ENCODE results near the gene MOCOS.
"Not testable (repeated sequence)": the region's sequence is repeated elsewhere in the genome, so short reads cannot be mapped to it uniquely, and the experiment has no call there.

MOCOS gene

DNA sequence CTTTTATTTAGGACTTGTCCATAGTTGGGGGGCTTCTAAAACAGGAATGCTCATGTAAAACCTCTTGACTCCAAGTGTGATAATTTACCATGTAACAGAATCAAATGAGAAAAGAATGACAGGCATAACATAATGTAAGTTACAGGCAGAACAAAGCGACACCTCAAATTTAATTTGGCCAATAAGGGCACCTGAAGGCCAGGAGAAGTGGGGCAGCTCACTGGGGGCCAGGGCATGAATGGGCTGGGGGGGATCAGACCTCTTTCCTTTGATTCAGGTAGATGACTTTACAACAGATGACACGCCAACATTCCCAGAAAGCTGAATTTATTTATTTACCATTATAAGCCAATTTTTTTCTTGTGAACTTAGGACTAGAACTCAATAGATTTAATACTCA, 14.5 kb downstream of the MOCOS start:
- no peak for DNase-seq

DNA sequence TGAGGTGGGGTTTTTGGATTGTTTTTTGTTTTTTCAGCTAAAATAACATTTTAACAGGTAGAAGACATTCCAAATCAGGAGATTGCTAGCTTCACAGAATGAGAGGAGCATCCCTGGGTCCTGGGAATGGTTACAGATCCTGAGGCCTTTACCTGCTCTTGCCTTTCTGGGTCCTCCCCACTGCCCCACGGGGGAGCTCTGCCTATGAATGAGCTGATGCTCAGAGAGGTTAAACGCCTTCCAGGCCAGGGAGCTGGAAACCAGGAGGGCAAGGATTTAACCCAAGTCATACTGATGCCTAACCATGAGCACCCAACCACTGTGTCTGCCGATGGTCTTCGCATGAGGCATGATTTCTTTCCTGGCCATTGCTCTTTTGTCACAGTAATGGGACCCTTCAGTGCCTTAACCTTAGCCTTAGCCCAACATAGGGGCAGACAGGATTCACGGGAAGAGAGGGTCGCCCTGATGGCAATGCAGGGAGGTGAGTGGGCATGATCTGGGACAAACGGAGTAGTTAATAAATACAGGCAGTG, 16.1 kb downstream of the MOCOS start:
- DNase-seq = no peak

DNA sequence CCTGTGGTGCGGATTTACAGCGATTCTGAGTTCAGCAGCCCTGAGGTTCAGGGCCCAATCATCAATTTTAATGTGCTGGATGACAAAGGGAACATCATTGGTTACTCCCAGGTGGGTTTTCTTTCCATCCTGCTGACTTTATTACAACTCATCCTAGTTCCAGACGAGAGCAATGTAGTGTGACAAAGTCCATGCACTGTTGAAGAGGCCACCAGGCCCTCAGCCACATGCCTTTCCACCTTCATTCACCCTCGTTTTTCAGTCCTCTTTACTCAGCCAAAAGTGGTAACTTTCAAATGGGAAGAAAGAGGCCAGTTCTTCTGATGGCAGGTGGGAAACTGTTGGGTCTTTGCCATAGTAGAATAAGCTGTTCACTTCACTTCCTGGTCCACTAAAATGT, 17.9 kb downstream of the MOCOS start:
- DNase-seq = no peak

DNA sequence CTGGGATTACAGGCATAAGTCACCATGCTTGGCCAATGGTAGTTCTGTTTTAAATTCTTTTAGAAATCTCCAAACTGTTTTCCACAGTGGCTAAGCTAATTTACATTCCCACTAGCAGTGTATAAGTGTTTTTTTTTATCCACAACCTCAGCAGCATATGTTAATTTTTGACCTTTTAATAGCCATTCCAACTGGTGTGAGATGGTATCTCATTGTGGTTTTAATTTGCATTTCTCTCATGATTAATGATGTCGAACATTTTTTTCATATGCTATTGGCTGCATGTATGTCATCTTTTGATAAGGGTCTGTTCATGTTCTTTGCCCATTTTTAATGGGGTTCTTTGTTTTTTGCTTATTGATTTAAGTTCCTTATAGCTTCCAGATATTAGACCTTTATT, 20.0 kb downstream of the MOCOS start:
- DNase-seq = peak in 1 of 2 experiments; percentile 21

DNA sequence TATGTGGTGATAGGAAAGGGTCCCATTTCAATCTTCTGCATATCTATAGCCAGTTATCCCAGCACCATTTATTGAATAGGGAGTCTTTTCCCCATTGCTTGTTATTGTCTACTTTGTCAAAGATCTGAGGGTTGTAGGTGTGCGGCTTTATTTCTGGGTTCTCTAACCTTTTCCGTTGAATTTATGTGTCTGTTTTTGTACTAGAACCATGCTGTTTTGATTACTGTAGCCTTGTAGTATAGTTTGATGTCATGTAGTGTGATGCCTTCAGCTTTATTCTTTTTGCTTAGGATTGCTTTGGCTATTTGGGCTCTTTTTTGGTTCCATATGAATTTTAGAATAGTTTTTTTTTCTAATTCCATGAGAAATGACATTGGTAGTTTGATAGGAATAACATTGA, 20.7 kb downstream of the MOCOS start:
- not testable (repeated sequence) for DNase-seq

DNA sequence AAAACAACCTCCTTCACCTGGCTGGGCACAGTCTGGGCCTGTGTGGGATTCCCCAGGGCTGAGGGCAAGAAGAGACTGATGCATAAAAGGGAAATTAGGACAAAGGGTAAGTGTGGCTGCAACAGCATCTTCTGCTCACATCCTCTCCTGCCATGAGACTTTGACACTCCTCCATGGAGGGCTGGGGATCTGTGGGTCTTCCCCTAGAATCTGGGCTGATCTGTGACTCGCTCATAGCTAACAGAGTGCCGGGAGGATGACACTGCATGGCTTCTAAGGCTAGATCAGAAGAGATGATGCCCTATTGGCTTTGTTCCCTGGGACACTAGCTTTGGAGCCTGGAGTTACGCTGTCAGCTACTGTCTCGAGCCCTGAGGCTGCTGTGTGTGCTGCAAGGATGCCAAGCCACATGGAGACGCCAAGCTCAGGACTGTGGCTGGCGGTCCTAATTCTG, 24.3 kb downstream of the MOCOS start:
- no peak for DNase-seq

DNA sequence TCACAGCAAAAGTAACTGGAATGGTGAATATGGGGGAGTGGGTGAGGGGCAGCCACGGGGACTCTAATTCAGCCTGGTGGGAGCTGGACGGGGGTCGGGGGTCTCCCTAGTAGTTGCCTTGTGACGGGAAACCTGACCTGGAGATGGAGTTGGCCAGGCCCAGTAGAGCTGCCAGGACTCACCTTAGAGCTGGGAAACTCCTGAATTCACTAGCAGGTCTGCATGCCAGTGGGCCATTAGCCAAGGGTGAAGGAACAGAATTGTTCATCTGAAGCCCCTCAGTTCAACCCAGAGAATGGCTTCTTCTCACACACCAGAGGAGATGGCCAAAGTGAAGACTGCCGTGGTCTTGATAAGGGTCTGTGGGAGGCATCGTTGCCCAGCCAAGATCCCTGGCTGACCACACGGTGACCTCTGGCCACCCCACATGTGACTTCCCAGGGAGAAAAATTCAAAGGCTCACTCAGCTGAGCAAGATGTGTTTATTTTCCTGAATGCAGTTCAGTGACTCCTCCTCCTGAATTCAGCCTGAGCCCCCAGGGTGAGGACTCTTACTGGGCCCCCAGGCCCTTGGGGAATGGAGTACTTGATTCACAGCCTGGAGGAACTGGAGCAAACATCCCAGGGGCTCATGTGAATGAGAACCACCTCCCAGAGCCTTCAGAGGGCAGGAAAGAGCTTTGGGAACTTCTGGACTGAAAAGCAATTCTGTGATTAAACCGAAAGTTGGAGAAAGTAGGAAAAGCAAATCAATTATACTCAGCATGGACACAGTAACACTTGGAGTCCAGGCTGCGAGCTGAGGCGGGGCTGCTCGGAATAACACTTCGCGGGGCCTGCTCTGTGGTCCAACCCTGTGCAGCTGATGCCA, 25.2 kb downstream of the MOCOS start:
- no peak for DNase-seq

DNA sequence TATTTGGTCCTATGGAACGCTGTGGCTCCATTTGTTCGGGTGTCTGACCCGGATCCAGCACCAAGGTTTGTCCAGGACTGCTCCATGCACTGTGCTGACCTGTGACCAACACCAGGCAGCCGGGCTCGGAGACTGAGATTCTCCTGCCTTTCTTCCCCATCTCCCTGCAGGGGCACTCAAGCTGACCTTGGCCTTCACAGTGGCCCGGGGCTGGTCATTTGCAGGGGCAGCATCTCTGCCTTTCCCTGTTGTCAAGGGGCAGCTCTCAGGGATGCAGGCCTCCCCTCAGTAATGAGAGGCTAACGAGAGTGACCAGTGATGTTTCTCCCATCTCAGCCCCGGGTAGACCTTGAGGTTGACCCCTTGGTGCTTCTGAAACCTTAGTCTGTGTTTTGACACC, 27.5 kb downstream of the MOCOS start:
- no peak for DNase-seq

DNA sequence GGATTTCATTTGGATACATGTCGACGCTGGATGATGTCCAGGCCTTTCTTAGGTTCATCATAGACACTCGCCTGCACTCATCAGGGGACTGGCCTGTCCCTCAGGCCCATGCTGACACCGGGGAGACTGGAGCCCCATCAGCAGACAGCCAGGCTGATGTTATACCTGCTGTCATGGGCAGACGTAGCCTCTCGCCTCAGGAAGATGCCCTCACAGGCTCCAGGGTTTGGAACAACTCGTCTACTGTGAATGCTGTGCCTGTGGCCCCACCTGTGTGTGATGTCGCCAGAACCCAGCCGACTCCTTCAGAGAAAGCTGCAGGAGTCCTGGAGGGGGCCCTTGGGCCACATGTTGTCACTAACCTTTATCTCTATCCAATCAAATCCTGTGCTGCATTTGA, 28.3 kb downstream of the MOCOS start:
- DNase-seq = no peak

DNA sequence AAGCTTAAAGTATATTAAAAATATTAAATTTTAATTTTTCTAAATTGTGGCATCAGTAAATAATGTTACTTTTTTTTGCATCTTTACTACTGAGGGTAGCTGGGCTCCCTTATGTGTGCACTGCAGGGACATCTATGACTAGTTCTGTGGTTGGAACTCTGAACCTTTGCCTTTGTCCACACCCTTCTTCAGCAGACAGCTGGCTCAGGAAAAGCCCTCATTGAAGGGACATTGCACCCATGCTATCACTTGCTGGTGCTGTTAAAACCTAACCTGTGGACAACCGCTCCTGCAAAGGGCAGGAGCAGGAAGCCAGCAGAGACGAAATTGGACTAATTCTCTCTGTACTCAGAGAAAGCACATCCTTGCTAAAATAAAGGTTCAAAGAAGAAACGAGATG, 30.1 kb downstream of the MOCOS start:
- DNase-seq = no peak

DNA sequence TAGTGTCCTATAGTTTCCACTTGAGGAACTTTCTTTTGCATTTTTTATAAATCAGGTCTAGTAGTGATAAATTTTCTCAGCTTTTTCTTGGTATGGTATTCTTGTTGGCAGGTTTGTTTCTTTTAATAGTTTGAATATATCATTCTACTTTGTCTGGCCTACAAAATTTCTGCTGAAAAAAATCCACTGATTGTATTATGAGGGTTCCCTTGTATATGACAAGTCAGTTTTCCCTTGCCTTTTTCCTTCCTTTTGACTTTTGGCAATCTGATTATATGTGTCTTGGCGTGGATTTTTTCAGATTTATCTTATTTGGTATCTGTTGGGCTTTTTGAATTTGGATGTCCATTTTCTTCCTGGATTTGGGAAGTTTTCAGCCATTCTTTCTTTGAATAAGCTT, 41.9 kb downstream of the MOCOS start:
- DNase-seq = no peak

DNA sequence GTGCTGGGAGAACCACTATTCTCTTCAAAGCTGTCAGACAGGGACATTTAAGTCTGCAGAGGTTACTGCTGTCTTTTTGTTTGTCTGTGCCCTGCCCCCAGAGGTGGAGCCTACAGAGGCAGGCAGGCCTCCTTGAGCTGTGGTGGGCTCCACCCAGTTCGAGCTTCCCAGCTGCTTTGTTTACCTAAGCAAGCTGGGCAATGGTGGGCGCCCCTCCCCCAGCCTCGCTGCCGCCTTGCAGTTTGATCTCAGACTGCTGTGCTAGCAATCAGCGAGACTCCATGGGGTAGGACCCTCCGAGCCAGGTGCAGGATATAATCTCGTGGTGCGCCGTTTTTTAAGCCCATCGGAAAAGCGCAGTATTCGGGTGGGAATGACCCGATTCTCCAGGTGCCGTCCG, 53.2 kb downstream of the MOCOS start:
- not testable (repeated sequence) for DNase-seq

DNA sequence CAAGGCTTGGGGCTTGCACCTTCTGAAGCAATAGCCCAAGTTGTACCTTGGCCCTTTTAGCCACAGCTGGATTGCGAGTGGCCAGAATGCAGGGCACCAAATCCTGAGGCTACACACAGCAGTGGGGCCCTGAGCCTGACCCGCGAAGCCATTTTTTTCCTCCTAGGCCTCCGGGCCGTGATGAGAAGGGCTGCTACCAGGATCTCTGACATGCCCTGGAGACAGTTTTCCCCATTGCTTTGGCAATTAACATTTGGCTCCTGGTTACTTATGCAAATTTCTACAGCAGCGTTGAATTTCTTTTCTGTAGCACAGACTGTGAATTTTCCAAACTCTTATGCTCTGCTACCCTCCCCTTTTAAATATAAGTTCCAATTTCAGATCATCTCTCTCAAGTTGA, 54.5 kb downstream of the MOCOS start:
- peak in 1 of 2 experiments; percentile 45 for DNase-seq

DNA sequence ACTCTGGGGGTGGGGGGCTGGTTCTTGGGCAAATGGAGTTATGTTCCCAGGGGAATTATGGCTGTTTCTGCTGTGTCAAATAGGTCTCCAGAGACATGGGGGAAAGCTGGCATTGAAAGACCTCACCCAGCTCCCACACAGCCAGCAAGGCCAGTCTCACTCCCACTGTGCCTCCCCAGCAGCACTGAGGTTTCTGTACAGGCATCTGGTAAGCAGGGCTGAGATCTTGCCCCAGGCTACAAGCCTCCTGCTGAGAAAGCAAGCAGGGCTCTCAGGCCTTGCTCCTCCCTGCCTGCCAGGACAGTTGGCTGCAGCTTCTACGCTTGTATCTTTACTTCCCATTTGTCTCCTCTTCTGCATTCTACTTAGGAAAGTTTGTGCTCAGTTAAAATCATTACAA, 59.7 kb downstream of the MOCOS start:
- DNase-seq = no peak

DNA sequence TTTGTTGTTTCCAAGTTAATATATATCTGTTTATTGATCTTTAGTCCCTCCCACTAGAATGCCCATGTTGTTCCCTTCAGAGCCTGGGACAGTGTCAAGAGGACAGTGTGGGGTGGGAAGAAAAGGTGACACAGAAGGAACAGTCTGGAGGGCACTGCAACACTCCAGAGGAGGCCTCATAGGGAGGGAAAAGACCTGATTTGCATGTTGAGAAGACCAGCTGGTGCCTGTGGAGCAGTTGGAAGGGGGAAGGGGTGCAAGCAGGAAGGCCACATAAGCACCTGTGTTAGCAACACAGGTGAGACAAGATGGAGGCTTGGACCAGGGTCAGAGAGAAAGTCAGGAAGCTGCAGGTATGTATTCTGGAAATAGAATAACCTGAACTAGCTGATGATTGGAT, 62.1 kb downstream of the MOCOS start:
- DNase-seq = peak; percentile 82 to 84

DNA sequence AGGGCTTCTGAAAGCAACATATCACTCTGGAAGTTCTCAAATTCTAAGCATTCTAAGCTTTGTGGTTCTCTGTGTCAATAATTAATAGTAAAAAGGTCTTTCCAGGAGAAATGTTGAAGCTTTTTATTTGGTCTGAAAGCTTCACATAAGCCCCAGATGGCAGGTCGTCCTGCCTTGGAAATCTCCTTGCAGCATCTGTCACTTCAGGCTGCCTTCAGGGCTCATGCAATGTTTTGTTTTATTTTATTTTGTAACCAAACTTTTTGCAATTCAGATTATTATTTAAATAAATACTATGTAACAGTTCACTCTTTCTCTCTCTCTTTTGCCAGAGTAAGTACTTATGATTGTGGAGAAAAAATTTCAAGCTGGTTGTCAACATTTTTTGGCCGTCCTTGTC, 63.5 kb downstream of the MOCOS start:
- no peak for DNase-seq

DNA sequence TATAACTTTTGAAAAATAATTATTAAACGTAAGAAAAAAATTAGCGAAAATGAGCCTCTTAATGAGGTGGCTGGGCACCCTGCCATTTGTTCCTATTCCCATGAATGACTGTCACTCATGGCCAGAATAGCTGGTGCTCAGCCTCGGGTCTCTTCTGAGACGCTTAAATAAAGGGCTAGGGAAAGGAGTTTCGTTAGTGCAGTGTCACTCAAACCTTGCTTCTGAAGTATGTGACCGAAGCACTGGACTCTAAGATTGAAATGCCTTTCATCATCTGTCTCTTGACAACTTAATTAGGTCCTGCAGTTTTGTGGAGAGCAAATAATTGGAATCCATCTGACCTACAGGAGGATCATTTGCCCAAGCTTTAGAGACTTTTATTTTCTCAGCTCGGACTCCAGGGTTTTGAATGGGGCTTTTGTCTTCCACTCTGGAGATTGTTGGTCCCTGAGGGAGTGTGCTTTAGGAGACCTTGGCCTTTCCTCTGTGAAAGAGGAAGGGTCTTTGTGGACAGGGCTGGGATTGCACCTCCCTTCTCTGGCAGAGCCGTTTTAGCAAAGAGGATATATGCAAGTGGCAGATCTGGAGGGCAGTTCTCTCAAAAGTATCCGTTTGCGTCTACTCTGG, 67.9 kb downstream of the MOCOS start:
- DNase-seq = no peak

DNA sequence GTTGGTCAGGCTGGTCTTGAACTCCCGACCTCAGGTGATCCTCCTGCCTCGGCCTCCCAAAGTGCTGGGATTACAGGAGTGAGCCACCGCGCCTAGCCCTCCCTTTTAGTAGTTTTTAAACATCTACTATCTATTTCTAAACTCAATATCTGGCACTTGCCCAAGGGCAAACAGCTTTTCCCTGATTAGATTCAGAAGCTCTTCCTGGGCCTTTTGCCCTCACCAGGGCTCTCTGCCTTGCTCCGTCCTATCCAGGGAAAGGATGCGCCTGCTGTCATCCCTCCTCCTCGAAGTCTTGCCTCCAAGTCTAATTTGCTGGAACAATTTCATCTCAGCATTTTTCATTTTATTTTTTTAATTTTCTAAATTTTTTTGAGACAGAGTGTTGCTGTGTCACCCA, 68.8 kb downstream of the MOCOS start:
- no peak for DNase-seq

DNA sequence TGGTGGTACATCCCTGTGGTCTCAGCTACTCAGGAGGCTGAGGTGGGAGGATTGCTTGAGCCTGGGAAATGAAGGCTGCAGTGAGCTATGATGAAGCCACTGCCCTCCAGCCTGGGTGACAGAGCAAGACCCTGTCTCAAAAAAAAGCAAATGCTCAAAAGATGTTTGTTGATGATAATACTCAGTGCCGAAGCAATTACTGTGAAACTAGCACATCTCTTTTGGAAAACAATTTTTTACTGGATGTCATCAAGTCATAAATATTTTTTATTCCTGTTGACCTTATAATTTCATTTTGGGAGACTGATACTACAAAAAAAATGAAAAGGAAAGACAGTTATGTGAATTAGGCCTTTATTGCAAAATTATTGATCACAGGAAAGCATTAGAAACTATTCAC, 75.7 kb downstream of the MOCOS start:
- no peak for DNase-seq

DNA sequence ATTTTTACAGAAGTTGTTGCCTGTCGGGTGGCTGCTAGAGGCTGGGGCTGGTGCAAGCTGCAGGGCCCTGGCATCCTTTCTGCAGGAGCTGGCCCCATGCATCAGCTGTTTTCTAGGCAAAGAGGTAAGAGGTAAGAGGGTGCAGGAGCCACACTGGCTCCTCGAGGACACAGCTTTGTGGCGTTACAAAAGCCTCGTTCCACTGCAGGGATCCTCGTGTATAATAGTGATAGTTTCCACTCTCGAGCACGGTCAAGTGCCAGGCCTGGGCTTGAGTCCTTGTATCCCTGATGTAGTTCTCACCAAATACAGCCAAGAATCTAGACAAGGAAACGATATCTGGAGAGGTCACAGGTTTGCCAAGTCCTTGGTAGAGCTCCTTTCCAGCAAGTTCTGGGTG, 77.0 kb downstream of the MOCOS start:
- DNase-seq = no peak

DNA sequence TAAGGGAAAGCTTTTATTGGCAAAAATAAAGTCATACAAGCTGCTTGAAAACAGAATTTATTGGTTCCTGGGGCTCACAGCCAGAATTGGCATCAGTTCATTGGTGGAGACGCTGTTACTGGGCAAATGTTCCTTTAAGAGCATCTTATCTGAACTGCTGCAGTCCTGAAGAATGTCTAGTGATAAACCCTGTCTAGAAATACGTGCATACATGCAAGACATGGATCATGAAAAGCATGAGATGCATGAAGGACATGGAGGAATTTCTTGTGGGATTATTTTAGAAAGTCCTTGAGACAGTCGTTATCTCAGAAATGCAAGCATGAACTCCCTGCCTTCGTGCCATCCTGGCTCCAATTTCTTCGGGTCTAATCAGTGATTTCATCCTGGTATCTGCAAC, 77.7 kb downstream of the MOCOS start:
- no peak for DNase-seq

DNA sequence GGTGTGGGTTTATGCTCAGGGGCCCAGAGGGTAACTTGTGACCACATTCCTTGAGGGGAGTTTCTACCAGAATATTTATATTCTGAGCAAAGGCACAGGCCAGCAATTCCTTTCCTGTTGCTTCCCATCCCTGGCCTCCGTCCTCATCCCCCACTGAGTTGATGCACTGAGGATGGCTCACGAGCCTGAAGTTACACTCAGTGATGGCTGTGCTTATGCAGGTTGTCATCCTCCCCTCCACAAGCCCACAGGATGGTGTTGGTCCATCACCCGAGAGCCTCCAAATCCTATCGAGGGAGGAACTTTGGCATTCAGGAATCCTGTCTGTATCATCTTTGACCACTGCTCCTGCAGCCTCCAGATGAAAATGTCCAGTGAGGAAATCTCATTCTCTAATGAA, 81.9 kb downstream of the MOCOS start:
- DNase-seq = no peak

DNA sequence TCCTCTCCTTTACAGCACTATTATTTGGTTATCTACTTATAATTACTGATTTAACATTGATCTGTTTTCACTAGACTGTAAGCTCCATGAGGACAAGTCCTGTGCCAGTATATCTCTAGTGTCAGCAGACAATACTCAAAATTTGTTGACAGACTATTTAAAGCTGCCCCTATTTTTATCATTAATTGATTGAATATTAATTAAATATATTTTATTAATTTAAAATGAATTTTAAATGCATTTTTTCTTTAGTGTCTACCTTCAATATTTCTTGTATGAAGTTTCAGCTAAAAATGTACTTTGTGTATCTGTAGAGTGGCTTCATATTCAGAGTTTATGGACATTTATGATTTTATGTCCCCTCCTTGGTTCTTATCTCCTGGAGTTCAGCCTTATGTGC, 83.9 kb downstream of the MOCOS start:
- no peak for DNase-seq

DNA sequence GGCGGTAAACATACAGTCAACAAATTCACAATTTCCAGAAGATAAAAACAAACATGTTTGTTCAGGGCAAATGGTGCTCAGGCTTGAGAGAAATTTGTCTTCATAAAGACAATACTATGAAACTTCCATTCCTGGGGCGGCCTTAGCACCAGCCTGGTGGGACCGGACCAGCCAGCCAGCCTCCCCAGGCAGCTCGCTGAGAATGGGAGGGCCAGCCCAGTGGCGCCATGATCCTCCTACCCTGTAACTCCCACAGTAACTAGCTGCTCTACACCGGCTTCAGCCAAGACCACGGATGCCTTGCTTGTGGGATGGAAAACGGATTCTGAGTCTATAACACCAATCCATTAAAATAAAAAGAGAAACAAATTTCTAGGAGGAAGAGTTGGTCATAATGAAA, 86.0 kb downstream of the MOCOS start:
- DNase-seq = no peak
